NCI-H345 treated with DMSO at 0.1 percent for 48 hours (cell line): ENCODE results near the gene KIAA0513.
"Not testable (repeated sequence)": the region's sequence is repeated elsewhere in the genome, so short reads cannot be mapped to it uniquely, and the experiment has no call there.

ENCODE experiments used
- DNase-seq: peaks from one replicate; lab custom pipeline; 2025; ENCODE audit not compliant: unreplicated experiment; lab: John Stamatoyannopoulos, UW

KIAA0513 gene

GRCh38 chr16:85027958-85028684, 526 bp downstream of the KIAA0513 start:
- DNase-seq: no peak

- DNase-seq: no peak
Observed at GRCh38 chr16:85028685-85029407, 1.3 kb downstream of the KIAA0513 start.

- no peak for DNase-seq
Observed at GRCh38 chr16:85029408-85029784, 1.8 kb downstream of the KIAA0513 start.

GRCh38 chr16:85029981-85030401, 2.4 kb downstream of the KIAA0513 start:
- DNase-seq: no peak

GRCh38 chr16:85031451-85031850, 3.9 kb downstream of the KIAA0513 start:
- DNase-seq: no peak

- DNase-seq: not testable (repeated sequence)
Observed at GRCh38 chr16:85032187-85032586, 4.6 kb downstream of the KIAA0513 start.

GRCh38 chr16:85033171-85033570, 5.6 kb downstream of the KIAA0513 start:
- DNase-seq: no peak

GRCh38 chr16:85034591-85035433, 7.2 kb downstream of the KIAA0513 start:
- DNase-seq: no peak

- DNase-seq: no peak
Observed at GRCh38 chr16:85036236-85037049, 8.8 kb downstream of the KIAA0513 start.

- DNase-seq: no peak
Observed at GRCh38 chr16:85037050-85037410, 9.4 kb downstream of the KIAA0513 start.

GRCh38 chr16:85037721-85038120, 10.1 kb downstream of the KIAA0513 start:
- no peak for DNase-seq

- no peak for DNase-seq
Observed at GRCh38 chr16:85040685-85041084, 13.1 kb downstream of the KIAA0513 start.

GRCh38 chr16:85041219-85042166, 13.9 kb downstream of the KIAA0513 start:
- no peak for DNase-seq

GRCh38 chr16:85042167-85042526, 14.6 kb downstream of the KIAA0513 start:
- no peak for DNase-seq

- DNase-seq: no peak
Observed at GRCh38 chr16:85042606-85043005, 15.0 kb downstream of the KIAA0513 start.

- no peak for DNase-seq
Observed at GRCh38 chr16:85045077-85045476, 17.5 kb downstream of the KIAA0513 start.

GRCh38 chr16:85045641-85046471, 18.3 kb downstream of the KIAA0513 start:
- no peak for DNase-seq

- DNase-seq: no peak
Observed at GRCh38 chr16:85046472-85046916, 18.9 kb downstream of the KIAA0513 start.
